Upper lobe of left lung (tissue), 6 donors: ENCODE measurements around the gene MRC2. TPM values are rescaled to one million over a fixed set of nuclear protein-coding genes. Genes with fewer than 3 reads are reported as not detected.

Experiments
- ATAC-seq, 2 donors: fragments of 200-7000 bp; cut with Tn5 transposase; one replicate each; pipeline ENCODE4 v1.9.1; 2022; ENCODE audit warnings: mild to moderate bottlenecking in 2 of 2, moderate library complexity in 2 of 2; ENCODE audit not compliant: low FRiP score in 2 of 2
- DNase-seq, 2 donors: peaks; one replicate each; pipeline ENCODE4 v3.0.0-alpha.2; 2019 to 2020
- H3K27ac ChIP-seq, 4 donors: fragments of 200-600 bp; sonication (generic); one replicate each; pipeline ENCODE4 v1.5.1; 2016 to 2019
- H3K27me3 ChIP-seq, 4 donors: fragments of 200-600 bp; sonication (generic); one replicate each; pipeline ENCODE4 v1.5.1; 2017 to 2019
- H3K36me3 ChIP-seq, 4 donors: fragments of 200-600 bp; sonication (generic); one replicate each; pipeline ENCODE4 v1.5.1; 2016 to 2019
- H3K4me1 ChIP-seq, 4 donors: fragments of 200-600 bp; sonication (generic); one replicate each; pipeline ENCODE4 v1.5.1; 2018 to 2019
- H3K4me3 ChIP-seq, 4 donors: fragments of 200-600 bp; sonication (generic); one replicate each; pipeline ENCODE4 v1.5.1; 2017 to 2019; ENCODE audit warnings: mild to moderate bottlenecking in 2 of 4, moderate library complexity in 1 of 4
- H3K9me3 ChIP-seq, 4 donors: fragments of 200-600 bp; sonication (generic); one replicate each; pipeline ENCODE4 v1.5.1; 2018 to 2019
- EP300 ChIP-seq, 4 donors: sonication (generic); formaldehyde crosslinking; IDR thresholded peaks; one replicate each; pipeline ENCODE4 v1.5.1; 2017; ENCODE audit warnings: antibody characterized with exemption in 4 of 4, control low read depth in 2 of 4
- POLR2A ChIP-seq, 4 donors: fragments of 450-650 bp; IDR thresholded peaks; one replicate each; pipeline ENCODE4 v1.5.1; 2016 to 2017; ENCODE audit warnings: antibody characterized with exemption in 4 of 4, mild to moderate bottlenecking in 2 of 4
- POLR2AphosphoS5 ChIP-seq, 2 donors: sonication (generic); formaldehyde crosslinking; IDR thresholded peaks; one replicate each; pipeline ENCODE4 v1.5.1; 2017; ENCODE audit warnings: antibody characterized with exemption in 2 of 2
- WGBS, 2 donors: methylation state at CpG; one replicate each; pipeline ENCODE4 v1.1.5; 2017 to 2018; 5-methylcytosine and 5-hydroxymethylcytosine counted together
- total RNA-seq, 6 donors: library from RNA; depleted of rRNA in 4 of 6; stranded (reverse); fragments of >200 nt in 4 of 6; gene quantifications; one replicate each; pipeline versions ENCODE4 v1.1.0 to v1.2.1, GENCODE V29; 2016 to 2021
- TF ChIP-seq, protein P1 (sequence below), 6 experiments: fragments of 450-650 bp in 4 of 6; fragments of 200-600 bp in 2 of 6; sonication (generic) in 2 of 6; IDR thresholded peaks; one replicate each; pipeline ENCODE4 v1.5.1; 2016 to 2019; ENCODE audit warnings: antibody characterized with exemption in 6 of 6
- donor health status: DM: no; HTN: no; CAD: no; lungs with moderate emphysema.
- donor health status: DM: no; HTN: yes; CAD: no; lungs with severe emphysema.

Gene MRC2, protein sequence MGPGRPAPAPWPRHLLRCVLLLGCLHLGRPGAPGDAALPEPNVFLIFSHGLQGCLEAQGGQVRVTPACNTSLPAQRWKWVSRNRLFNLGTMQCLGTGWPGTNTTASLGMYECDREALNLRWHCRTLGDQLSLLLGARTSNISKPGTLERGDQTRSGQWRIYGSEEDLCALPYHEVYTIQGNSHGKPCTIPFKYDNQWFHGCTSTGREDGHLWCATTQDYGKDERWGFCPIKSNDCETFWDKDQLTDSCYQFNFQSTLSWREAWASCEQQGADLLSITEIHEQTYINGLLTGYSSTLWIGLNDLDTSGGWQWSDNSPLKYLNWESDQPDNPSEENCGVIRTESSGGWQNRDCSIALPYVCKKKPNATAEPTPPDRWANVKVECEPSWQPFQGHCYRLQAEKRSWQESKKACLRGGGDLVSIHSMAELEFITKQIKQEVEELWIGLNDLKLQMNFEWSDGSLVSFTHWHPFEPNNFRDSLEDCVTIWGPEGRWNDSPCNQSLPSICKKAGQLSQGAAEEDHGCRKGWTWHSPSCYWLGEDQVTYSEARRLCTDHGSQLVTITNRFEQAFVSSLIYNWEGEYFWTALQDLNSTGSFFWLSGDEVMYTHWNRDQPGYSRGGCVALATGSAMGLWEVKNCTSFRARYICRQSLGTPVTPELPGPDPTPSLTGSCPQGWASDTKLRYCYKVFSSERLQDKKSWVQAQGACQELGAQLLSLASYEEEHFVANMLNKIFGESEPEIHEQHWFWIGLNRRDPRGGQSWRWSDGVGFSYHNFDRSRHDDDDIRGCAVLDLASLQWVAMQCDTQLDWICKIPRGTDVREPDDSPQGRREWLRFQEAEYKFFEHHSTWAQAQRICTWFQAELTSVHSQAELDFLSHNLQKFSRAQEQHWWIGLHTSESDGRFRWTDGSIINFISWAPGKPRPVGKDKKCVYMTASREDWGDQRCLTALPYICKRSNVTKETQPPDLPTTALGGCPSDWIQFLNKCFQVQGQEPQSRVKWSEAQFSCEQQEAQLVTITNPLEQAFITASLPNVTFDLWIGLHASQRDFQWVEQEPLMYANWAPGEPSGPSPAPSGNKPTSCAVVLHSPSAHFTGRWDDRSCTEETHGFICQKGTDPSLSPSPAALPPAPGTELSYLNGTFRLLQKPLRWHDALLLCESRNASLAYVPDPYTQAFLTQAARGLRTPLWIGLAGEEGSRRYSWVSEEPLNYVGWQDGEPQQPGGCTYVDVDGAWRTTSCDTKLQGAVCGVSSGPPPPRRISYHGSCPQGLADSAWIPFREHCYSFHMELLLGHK (N-terminal part only)
- 100 to 1,000 TPM in 4 of 6 donors, 10 to 100 TPM in 2; 32.1 to 185 (median 116) TPM for total RNA-seq

DNA sequence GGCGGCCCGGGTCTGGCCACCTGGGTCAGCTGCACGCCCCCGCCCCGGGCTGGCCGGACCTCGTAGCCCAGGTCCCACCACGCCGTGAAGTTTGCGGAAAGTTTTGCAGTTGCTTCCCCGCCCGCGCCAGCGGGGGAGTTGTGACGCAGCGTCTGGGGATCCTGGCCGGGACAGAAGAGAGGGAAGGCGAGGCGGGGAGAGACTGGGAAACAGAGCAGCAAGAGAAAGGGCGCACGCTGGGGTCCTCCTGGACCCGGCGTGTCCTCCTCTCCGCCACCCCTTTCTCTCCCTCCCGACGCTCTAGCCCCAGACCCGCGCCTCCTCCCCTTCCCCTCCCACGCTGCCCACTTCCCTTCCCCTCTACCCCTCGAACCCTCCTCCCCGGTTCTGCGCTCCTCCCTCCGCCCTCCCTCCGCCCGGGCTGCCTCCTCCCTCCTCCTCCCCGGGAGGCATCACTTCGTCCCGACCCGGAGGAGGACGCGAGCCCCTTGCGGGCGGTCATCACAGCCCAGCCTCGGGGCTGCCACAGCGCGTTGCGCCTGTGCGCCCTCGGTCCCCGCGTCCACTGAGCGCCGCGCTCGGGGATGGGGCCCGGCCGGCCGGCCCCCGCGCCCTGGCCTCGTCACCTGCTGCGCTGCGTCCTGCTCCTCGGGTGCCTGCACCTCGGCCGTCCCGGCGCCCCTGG, at the start of gene MRC2:
Gene MRC2 (plus strand): TSS at position 452 of the 685 bp plus-strand sequence. CDS start 133 bp downstream, at position 585.
- H3K27me3 ChIP-seq: peaks cover 0 to 14% (median 1%) of the 10 kb centered on the region in 4 donors
- no peaks in the 10 kb centered on the region for H3K9me3 ChIP-seq
- H3K4me3 ChIP-seq: peak within 1 kb of the TSS; percentile 48 to 64 (median 57)
- TF ChIP-seq, protein P1, sequence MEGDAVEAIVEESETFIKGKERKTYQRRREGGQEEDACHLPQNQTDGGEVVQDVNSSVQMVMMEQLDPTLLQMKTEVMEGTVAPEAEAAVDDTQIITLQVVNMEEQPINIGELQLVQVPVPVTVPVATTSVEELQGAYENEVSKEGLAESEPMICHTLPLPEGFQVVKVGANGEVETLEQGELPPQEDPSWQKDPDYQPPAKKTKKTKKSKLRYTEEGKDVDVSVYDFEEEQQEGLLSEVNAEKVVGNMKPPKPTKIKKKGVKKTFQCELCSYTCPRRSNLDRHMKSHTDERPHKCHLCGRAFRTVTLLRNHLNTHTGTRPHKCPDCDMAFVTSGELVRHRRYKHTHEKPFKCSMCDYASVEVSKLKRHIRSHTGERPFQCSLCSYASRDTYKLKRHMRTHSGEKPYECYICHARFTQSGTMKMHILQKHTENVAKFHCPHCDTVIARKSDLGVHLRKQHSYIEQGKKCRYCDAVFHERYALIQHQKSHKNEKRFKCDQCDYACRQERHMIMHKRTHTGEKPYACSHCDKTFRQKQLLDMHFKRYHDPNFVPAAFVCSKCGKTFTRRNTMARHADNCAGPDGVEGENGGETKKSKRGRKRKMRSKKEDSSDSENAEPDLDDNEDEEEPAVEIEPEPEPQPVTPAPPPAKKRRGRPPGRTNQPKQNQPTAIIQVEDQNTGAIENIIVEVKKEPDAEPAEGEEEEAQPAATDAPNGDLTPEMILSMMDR (IDR thresholded peaks at IDR 0.05): peak in 2 of 6 experiments; percentile 3 to 19
- TF ChIP-seq POLR2AphosphoS5 (IDR thresholded peaks at IDR 0.05) (peak in 1 of 2 donors; percentile 16), EP300 (IDR thresholded peaks at IDR 0.05) (no peak), POLR2A (IDR thresholded peaks at IDR 0.05) (peak in 2 of 4 donors; percentile 37 to 58)
- DNase-seq (peak; percentile 53 to 91), ATAC-seq (peak; percentile 68 to 77)
- H3K27ac ChIP-seq: peak within 1 kb of the TSS; percentile 81 to 87 (median 86)
- H3K4me1 ChIP-seq: peaks cover 29 to 49% (median 40%) of the 10 kb centered on the region in 4 donors
- no peaks in the 10 kb centered on the region for H3K36me3 ChIP-seq
- WGBS, 2 donors: 0 to 1% methylated on average over 43 to 44 of the region's 68 CpGs

DNA sequence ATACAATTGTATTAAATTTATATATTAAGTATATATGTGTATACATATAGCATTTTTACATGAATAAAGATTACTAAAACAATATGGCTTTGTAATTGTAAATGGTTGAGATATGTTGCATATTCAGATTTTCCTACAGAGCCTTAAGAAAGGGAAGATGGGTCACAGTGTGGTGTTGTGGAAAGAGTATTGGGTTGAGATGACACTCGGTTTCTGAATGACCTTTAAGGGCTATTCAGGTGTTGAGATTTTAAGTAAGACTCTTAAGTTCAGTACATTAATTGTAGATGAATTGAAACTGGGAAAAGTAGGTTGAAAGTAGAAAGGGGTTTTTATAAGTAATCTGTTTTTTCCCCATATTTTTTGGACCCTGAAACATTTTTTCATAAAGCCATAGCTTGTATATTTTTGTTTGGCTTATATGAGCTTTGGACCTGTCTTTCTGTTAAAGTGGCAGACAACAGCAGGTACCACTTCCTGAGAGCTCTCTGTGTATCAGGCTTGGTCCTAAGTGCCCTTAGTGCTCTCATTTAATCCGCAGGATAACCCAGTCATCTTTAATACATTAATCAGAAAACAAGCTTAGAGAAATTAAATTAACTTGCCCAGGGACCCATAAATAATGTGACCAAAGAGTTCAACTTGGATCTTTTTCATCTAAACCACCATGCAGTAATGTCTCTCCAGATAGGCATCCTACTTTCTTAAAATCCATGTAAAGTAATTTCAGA, 48.5 kb upstream of the MRC2 start:
- WGBS, 2 donors: 61 to 72% methylated on average over 2 of the region's 2 CpGs
- H3K4me1 ChIP-seq: no peaks in the 10 kb centered on the region
- no peak overlapping the region for H3K4me3 ChIP-seq
- no peaks in the 10 kb centered on the region for H3K27me3 ChIP-seq
- H3K9me3 ChIP-seq: no peaks in the 10 kb centered on the region
- ATAC-seq (no peak), DNase-seq (no peak)
- H3K36me3 ChIP-seq: peaks cover 0 to 72% (median 25%) of the 10 kb centered on the region in 4 donors
- TF ChIP-seq POLR2A (IDR thresholded peaks at IDR 0.05) (no peak), POLR2AphosphoS5 (IDR thresholded peaks at IDR 0.05) (no peak), EP300 (IDR thresholded peaks at IDR 0.05) (no peak)
- TF ChIP-seq, protein P1 (IDR thresholded peaks at IDR 0.05): no peak
- no peak overlapping the region for H3K27ac ChIP-seq

DNA sequence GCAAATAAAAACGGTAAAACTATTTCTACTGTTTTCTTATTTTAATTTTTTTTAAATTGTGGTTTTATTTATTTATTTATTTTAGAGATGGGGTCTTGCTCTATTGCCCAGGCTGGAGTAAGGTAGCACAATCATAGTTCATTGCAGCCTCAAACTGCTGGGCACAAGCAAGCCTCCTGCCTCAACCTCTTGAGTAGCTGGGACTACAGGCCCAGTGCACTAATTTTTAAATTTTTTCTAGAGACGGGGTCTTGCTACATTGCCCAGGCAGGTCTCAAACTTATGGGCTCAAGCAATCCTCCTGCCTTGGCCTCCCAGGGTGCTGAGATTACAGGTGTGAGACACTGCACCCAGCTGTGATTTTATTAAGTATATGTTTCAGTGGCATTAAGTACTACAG, 46.5 kb upstream of the MRC2 start:
- TF ChIP-seq EP300 (IDR thresholded peaks at IDR 0.05) (no peak), POLR2A (IDR thresholded peaks at IDR 0.05) (no peak), POLR2AphosphoS5 (IDR thresholded peaks at IDR 0.05) (no peak)
- TF ChIP-seq, protein P1 (IDR thresholded peaks at IDR 0.05): no peak
- DNase-seq (no peak), ATAC-seq (no peak)
- H3K27me3 ChIP-seq: no peaks in the 10 kb centered on the region
- 92 to 100% methylated on average over 1 to 2 of the region's 2 CpGs for WGBS, 2 donors
- no peaks in the 10 kb centered on the region for H3K9me3 ChIP-seq
- no peak overlapping the region for H3K27ac ChIP-seq
- peaks cover 0 to 69% (median 15%) of the 10 kb centered on the region in 4 donors for H3K36me3 ChIP-seq
- peaks cover 0 to 6% (median 0%) of the 10 kb centered on the region in 4 donors for H3K4me1 ChIP-seq
- no peak overlapping the region for H3K4me3 ChIP-seq
